KOPT-K1 (cell line): ENCODE measurements around the gene LHX6.

Source experiments
- H3K27ac ChIP-seq: fragments of 200-600 bp; sonication (generic); 2 replicates; pipeline ENCODE4 v1.5.1; 2016; ENCODE audit warnings: antibody characterized with exemption, mild to moderate bottlenecking, low read depth, low read length; ENCODE audit not compliant: poor library complexity, severe bottlenecking
- H3K36me3 ChIP-seq: fragments of 200-600 bp; sonication (generic); 2 replicates; pipeline ENCODE4 v1.5.1; 2017; ENCODE audit warnings: antibody characterized with exemption, mild to moderate bottlenecking, low read length, moderate library complexity; ENCODE audit not compliant: insufficient read depth
- H3K9me3 ChIP-seq: fragments of 200-600 bp; sonication (generic); 2 replicates; pipeline ENCODE4 v1.5.1; 2017; ENCODE audit warnings: antibody characterized with exemption, low read length, mild to moderate bottlenecking; ENCODE audit not compliant: insufficient read depth, poor library complexity, severe bottlenecking

Gene LHX6

GRCh38 chr9:122252796-122253195 is 24.0 kb upstream of the LHX6 start:
- Histone ChIP-seq H3K27ac (no peak overlapping the region), H3K36me3 (peaks cover 87% of the 10 kb centered on the region), H3K9me3 (no peaks in the 10 kb centered on the region)

- no peaks in the 10 kb centered on the region for H3K9me3 ChIP-seq
- no peak overlapping the region for H3K27ac ChIP-seq
- peaks cover 87% of the 10 kb centered on the region for H3K36me3 ChIP-seq
Observed at GRCh38 chr9:122251351-122251750, 22.6 kb upstream of the LHX6 start.

GRCh38 chr9:122248448-122248865 is 19.7 kb upstream of the LHX6 start:
- no peaks in the 10 kb centered on the region for H3K9me3 ChIP-seq
- peaks cover 91% of the 10 kb centered on the region for H3K36me3 ChIP-seq
- H3K27ac ChIP-seq, result no peak overlapping the region

GRCh38 chr9:122246666-122247065 is 17.9 kb upstream of the LHX6 start:
- Histone ChIP-seq H3K36me3 (peaks cover 92% of the 10 kb centered on the region), H3K27ac (no peak overlapping the region), H3K9me3 (no peaks in the 10 kb centered on the region)

- Histone ChIP-seq H3K36me3 (peaks cover 97% of the 10 kb centered on the region), H3K9me3 (no peaks in the 10 kb centered on the region)
Observed at GRCh38 chr9:122244349-122244748, 15.6 kb upstream of the LHX6 start.

GRCh38 chr9:122239722-122240121 is 11.0 kb upstream of the LHX6 start:
- H3K27ac ChIP-seq, result no peak overlapping the region
- H3K36me3 ChIP-seq, result peaks cover 58% of the 10 kb centered on the region
- no peaks in the 10 kb centered on the region for H3K9me3 ChIP-seq

More at GRCh38 chr9:122244349-122244748, 15.6 kb upstream of the LHX6 start:
- no peak overlapping the region for H3K27ac ChIP-seq

- Histone ChIP-seq H3K9me3 (no peaks in the 10 kb centered on the region), H3K36me3 (peaks cover 27% of the 10 kb centered on the region), H3K27ac (no peak overlapping the region)
Observed at GRCh38 chr9:122236681-122237080, 7.9 kb upstream of the LHX6 start.

- Histone ChIP-seq H3K36me3 (peaks cover 2% of the 10 kb centered on the region), H3K27ac (no peak overlapping the region)
Observed at GRCh38 chr9:122234022-122234748, 5.4 kb upstream of the LHX6 start.

GRCh38 chr9:122232796-122233306 is 4.1 kb upstream of the LHX6 start:
- H3K27ac ChIP-seq, result no peak overlapping the region
- no peaks in the 10 kb centered on the region for H3K9me3 ChIP-seq
- H3K36me3 ChIP-seq, result no peaks in the 10 kb centered on the region

More at GRCh38 chr9:122234022-122234748, 5.4 kb upstream of the LHX6 start:
- H3K9me3 ChIP-seq, result no peaks in the 10 kb centered on the region

GRCh38 chr9:122229485-122229837 is 704 bp upstream of the LHX6 start:
- H3K36me3 ChIP-seq, result no peaks in the 10 kb centered on the region
- no peak overlapping the region for H3K27ac ChIP-seq
- no peaks in the 10 kb centered on the region for H3K9me3 ChIP-seq

GRCh38 chr9:122228191-122228567 is 578 bp downstream of the LHX6 start:
- no peak overlapping the region for H3K27ac ChIP-seq
- H3K9me3 ChIP-seq, result no peaks in the 10 kb centered on the region
- H3K36me3 ChIP-seq, result no peaks in the 10 kb centered on the region

- Histone ChIP-seq H3K9me3 (no peaks in the 10 kb centered on the region), H3K27ac (no peak overlapping the region), H3K36me3 (no peaks in the 10 kb centered on the region)
Observed at GRCh38 chr9:122227575-122227900, 1.2 kb downstream of the LHX6 start.

GRCh38 chr9:122226758-122227574 is 1.8 kb downstream of the LHX6 start:
- Histone ChIP-seq H3K9me3 (no peaks in the 10 kb centered on the region), H3K27ac (no peak overlapping the region), H3K36me3 (no peaks in the 10 kb centered on the region)

- H3K36me3 ChIP-seq, result no peaks in the 10 kb centered on the region
- no peak overlapping the region for H3K27ac ChIP-seq
- H3K9me3 ChIP-seq, result no peaks in the 10 kb centered on the region
Observed at GRCh38 chr9:122226142-122226757, 2.5 kb downstream of the LHX6 start.
